HG02678 (cell line): Measurements from ENCODE around the gene AFF3.
"Not testable (repeated sequence)": the region's sequence is repeated elsewhere in the genome, so short reads cannot be mapped to it uniquely, and the experiment has no call there.

ENCODE experiments used
- ATAC-seq: cut with Tn5 transposase; IDR thresholded peaks from one replicate; pipeline ENCODE4 v1.9.1; 2021; ENCODE audit warnings: mild to moderate bottlenecking, moderate library complexity; ENCODE audit not compliant: unreplicated experiment

The AFF3 gene

DNA sequence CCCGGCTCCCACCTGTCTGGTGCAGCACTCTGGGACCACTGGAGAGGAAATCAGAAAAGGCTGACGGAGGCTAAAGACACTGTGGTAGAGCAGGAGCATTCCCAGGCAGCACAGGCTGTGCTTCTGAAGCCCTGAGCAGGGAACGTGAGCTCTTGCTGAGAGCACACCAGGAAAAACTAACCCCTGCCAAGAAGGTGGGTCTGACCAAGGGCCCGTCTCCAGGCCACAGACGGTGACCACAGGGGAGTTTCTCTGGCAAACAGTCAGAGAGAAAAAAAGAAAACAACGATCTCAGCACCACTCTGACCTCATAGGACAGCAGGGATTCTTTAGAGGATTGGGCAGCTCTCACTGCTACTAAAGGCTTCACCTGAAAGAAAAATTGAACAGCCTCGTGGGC lies 201.4 kb downstream of the AFF3 start:
- no peak for ATAC-seq

DNA sequence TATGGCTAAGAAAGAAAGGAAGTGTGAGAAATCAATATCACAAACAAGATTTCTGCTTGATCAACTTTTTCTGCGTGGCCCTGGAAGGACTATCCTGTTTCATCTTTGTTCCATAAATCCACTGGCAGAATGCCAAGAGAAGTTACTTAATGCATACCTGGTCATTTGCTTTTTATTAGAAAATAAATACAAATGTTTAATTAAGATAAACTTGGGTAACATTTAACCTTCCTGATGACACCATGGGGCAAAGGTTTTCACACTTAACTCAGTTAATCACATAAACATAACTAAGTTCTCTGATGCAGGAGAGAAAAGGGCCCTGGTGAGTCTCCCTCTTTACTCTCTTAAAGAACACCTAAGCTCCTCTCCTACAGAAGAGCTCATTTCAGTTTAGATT lies 203.3 kb downstream of the AFF3 start:
- no peak for ATAC-seq

DNA sequence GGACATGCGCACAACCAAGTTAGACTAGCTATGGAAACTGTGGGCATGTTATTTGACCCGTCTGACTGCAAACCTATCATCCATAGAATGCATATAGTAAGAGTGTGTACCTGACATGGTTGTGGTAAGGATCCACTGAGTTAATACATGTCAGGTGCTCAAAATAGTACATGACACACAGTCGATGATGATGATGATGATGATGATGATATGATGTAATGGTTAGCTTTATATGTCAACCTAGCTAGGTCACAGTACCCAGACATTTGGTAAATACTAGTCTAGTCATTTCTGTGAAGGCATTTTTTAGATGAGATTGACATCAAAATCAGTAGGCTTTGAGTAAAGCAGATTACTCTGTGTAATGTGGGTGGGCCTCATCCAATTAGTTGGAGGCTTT lies 204.1 kb downstream of the AFF3 start:
- ATAC-seq: no peak

DNA sequence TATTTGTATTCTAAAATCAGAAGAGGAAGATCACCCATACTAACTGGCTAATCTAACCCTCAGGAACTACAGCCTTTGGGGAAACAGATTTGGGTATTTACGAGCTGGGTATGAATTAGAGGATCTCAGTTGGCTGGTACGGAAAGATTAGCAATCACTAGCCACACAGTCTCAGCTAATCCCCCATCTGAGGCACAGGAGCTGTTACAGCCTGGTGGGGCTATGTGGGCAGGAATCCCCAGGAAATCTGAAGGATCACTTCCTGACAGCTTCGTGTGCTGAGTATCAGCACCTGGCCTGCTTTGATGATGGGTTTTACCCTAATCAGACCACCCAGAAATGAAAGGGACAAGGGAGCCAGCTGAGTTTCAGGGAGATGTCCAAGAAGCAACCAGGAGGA lies 206.3 kb downstream of the AFF3 start:
- no peak for ATAC-seq

DNA sequence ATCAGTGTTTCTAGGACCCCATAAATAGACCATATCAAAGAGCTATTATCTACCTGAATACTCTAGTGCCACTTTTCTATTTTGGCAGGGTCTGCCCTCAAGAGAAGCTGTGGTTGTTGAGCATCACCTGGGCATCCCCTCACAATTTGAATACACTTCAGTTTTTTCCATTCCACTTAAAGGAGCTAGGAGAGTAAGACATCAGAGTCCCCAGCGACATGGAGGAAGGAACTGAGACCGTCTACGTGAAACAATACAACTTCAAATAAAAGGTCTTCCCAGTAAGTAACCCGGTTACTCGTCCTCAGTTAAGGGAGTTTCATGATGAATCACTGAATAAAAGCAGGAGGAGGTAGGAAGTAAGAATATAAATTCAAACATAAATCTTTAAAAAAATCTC lies 206.7 kb downstream of the AFF3 start:
- ATAC-seq: no peak

DNA sequence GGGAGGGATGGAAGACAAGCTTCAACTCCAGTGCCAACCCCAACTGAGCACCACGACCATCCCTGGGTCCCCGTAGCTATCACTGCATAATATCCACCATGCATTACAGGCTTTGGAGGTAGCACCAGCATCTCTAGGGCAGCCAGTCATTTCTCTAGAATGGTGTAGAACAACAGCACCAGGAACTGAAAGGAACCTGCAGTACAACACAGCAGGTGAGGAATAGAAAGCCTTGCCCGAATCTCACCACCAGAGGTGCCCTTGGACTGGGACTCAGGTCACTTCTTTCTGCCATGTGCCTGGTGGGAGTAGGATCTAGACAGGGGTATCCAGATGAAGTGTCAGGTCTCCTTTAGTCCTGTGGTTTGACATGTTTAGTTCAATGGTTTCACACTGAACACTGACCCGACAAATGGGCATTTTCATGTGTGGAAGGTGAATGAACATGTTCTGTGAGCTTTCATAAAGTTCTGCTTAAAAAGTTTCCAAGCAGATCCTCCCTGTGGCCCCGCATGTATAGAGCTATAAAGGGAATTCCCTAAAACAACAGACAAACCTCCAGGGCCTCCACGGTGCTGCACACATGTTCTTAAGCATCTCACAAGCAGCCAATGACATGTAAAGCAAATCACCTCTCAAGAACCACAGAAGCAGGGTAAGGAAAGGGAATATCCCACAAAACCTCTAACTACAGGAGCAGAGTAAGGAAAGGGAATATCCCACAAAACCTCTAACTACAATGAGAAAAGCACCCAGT lies 208.3 kb downstream of the AFF3 start:
- no peak for ATAC-seq

DNA sequence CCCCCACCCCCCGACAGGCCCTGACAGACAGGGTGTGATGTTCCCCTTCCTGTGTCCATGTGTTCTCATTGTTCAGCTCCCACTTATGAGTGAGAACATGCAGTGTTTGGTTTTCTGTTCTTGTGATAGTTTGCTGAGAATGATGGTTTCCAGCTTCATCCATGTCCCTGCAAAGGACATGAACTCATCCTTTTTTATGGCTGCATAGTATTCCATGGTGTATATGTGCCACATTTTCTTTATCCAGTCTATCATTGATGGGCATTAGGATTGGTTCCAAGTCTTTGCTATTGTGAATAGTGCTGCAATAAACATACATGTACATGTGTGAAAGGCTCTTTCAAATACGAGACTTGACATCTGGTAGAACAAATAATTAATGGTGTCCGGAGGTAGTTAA lies 208.9 kb downstream of the AFF3 start:
- not testable (repeated sequence) for ATAC-seq

DNA sequence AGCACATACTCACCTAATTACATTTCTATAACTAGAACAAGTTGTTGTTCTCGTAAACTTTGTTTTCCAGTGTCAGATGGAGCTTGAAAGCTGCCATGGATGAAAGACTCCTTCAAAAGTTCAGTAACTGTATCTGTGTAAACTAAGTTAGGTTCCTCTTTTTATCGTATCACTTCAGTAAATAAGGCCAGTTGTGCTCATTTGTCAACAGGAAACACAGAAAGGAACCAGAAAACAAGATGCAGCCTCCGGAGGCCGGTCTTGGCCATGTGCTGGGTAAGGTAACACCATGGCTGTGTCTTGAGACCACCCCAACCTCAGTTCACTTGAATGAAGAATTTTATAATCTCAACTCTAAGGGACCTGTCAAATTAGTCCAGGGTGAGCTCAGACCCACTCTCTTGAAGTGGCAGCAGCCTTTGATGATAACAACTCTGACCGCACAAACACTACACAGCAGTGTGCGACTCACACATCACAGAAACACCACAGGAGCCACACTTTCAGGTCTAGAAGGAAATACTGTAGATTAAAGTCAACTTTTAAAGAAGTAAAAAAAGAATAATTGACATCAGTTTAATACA lies 213.8 kb downstream of the AFF3 start:
- no peak for ATAC-seq

DNA sequence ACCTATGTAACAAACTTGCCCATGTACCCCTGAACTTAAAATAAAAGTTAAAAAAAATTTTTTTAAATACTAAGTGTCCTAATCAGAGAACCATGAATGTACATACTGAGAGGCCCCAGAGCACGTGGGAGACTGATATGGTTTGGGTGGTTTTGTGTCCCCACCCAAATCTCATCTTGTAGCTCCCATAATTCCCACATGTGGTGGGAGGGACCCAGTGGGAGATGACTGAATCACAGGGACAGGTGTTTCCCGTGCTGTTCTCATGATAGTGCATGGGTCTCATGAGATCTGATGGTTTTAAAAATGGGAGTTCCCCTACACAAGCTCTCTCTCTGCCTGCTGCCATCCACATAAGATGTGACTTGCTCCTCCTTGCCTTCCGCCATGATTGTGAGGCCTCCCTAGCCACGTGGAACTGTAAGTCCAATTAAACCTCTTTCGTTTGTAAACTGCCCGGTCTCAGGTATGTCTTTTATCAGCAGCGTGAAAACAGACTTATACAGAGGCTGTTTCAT lies 214.6 kb downstream of the AFF3 start:
- not testable (repeated sequence) for ATAC-seq

DNA sequence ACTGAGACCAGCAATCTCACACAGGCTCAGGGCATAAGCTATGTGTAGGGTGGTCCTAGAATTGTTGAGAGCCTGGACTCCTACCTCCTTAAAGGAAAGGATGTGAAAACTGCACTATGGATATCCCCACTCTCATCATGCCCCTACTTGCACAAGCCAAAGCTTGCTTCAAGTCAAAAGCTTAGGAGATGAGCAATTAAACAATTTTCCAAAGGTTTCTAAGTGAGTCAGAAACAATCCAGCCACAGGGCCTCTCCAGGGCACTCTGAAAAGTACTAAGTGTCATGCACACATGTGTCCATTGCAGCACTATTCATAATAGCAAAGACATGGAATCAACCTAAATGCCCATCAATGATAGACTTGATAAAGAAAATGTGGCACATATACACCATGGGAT lies 215.4 kb downstream of the AFF3 start:
- ATAC-seq: no peak

DNA sequence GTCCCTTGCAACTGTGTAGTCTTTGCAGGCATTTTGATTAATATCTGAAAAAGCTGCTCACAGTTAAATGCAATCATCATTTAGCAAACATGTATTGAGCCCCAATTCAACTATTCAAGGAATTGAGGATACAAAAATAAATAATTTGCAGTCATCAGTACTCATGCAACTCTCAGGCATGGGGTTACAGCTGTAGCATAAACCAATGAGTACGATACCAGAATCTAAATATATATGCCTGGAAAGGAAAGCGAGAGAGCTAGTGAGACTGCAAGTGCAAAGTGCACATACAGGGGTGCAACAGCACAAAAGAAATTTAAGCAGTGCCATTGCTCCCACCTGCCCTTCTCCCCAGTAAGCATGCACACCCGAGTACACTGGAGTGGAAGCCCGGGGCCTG lies 216.4 kb downstream of the AFF3 start:
- ATAC-seq: no peak

DNA sequence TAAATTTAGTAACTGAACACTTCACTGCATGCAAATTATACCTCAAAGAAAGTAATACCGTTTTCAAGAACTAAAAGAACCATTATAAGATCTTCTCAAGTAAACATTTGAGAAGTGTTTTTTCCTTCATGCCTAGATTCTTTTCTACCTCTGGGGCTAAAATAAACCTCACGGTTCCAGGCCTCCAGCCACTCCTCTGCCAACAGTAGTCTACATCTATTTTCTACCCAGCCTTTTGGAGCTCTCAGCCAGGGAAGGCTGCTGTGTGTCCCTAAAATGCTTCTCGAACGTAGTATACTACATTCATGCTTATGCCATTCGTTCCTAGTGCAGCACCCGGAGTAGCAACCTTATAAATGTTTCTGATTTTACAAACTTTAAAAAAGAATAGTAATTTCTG lies 219.7 kb downstream of the AFF3 start:
- no peak for ATAC-seq

DNA sequence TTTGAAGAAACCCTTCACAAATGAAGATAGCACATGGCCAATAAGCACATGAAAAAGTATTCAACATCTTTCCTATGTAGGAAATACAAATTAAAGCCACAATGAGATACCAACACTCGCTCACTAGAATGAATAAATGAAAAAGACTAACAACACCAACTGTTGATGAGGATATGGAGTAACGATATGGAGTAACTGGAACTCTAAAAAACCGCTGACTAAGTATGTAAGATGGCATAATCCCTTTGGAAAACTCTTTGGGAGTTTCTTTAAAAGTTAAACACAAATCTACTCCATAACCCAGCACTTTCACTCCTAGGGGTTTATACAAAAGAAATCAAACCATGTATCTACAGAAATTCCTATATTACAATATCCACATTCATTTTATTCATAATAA lies 220.5 kb downstream of the AFF3 start:
- no peak for ATAC-seq

DNA sequence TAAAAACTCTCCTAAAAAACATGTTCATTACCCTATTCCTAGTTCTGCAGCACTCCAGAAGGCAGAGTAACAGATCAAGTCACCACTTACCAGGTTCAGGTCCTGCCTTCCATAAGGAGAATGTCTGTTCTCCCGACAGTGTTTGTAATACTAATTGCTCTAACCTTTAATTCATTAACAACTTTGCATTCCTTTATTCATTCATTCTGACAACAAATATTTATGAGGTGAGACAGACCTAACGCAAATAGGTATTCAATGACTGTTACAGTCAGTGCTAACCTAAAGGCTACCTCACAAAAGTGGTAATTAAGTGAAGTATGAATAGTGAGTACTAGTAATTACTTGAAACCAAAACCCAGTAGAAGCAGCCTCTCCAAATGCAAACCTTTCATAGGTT lies 224.0 kb downstream of the AFF3 start:
- ATAC-seq: no peak

DNA sequence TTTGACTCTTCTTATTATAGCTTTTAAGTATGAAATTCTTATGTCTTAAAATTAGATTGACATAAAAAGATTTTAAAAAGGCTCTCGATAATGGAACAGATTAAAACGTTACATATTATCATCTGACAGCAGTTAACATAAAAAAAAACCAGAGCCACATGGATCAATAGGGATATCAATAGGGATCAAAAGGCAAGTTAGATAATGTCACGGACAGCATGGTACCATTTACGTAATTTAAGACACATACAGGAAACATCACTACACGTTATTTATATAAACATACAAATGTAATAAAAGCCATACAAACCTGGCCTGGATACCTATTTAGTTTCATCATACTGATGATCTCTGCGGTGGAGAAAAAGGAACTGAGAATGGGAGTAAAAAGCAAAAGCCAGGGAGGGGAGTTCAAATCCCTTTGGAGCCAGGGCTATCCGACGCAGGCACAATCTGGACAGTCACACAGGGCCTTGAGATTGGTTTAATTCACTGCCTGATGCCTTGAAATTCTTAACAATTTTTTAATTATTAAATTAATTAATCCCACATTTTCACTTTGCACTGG lies 227.2 kb downstream of the AFF3 start:
- no peak for ATAC-seq

DNA sequence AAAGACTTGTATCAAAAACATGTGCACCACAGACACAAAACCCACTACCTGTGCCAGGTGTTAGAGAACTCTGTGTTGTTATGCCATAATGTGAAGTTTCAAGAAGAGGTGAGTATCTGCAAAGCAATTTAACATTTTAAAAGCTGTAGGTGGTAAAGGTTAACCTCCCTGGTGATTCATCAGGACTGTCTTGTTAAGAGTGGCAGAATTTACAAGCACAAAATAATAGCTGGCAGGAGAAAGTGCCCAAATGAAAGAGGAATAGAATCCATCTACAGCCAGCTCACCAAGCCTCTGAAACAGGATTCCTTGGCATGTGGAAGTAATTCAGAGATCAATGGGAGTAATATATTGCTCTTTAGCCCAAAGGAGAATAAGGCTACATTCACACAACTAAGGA lies 230.7 kb downstream of the AFF3 start:
- no peak for ATAC-seq

DNA sequence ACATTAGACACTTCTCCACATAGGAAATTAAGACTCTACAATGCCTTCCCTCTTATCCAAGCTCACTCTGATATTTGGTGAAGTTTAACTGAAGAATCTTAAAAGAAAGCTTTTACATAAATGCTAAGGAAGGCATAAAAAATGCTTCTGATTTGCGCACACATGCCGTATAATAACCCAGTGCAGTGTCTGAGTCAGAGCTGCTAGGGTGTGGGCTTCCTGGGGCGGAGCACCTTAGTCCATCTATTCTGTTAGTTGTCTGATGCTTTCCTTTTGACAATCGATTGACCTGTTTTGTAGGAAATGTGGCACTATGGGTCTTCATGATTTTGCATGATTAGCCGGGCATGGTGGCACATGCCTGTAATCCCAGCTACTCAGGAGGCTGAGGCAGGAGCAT lies 231.5 kb downstream of the AFF3 start:
- ATAC-seq: no peak

DNA sequence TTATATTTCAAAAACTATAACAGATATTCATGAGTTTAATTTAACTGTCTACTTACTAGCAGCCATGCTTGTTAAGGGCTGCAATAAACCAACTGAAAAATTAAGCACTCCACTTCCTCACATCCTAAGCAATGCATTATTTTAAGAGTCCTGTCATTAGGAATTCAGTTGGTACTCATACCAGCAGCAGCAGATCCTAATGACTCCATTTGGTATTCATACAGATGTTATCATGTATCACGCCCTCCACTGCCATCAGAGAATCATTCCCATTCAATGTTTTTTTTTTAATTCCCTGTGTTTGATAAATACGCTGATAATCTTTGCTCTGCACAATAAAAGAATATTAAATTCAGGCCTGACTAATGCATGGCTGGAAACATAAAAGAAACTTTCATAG lies 236.8 kb downstream of the AFF3 start:
- no peak for ATAC-seq

DNA sequence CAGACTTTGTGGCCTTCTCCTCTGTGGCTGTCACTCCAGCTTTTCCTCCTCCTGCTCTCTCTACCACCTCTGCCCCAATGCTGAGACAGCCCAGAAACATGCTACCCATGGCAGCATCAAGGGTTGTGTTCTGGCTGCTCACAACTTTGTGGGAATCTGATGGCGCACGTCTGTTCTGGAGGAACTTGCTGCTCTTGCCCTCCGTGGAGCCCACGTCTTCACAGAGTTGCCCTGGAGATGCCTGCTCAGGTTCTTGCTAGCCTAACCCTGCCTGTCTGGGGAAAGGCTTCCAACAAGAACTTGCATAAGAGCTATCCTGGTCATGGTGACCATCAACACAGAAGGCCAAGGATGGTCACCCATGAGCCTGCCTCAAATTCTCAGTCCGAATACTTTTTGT lies 237.4 kb downstream of the AFF3 start:
- no peak for ATAC-seq

DNA sequence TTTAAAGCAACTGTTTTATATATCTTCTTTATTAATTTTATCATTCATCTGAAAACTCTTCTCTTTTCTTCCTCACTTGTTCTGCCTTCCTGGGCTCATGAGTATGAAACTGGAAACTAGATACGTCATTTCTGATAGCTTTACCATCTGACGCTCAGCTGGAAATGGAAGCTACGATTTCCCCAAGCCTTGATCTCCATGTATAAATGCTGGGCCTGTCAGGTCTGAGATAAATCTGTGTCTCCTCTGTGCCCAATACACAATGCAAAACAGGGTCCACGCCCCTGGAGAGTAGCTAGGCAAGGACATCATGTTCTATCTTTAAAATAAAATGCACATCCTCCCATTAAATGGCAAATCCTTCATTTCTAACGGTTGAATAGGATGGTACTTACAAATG lies 238.4 kb downstream of the AFF3 start:
- no peak for ATAC-seq

DNA sequence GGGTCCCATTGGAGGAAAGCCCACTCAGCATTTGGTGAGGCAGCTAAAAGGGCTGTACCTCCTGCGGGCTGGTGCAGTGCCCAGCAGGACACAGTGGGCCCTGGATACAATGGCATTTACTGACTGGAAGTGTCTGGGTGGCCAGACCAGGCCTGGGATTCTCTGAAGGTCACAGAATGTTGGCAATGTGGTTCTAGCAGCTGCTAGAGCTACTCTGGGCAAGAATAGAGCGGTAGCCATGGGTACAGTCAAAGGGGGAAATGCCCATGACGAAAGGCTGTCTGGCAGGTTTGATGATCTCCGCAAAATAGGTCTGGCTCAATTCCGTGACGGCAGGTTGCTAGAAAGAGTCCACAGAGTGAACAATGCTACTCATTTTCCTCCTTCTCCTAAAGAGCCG lies 241.8 kb downstream of the AFF3 start:
- ATAC-seq: no peak

DNA sequence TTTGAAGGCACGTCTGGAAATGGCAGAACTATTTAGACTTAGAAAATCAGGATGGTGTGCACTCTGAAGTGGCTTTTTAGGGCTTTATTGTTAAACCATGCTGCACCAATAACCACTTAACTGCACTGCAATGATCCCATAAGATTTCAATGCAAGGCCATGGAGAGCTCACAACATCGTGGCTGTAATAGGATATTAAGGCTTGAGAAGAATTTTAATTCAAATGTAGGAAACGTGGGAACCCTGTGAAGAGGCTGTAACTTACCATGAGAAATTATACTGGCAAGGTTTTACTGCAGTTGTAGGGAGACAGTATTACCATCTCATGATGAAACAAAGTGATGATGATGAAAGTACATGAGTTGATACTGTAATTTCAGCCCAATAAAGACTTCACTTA lies 242.5 kb downstream of the AFF3 start:
- no peak for ATAC-seq
